Esophagus (tissue), 2 donors: ENCODE results near the gene CDKN1A. TPM values are rescaled to one million over a fixed set of nuclear protein-coding genes. Genes with fewer than 3 reads are reported as not detected.
A peak's percentile ranks its signal among the peaks of the same experiment; 100 is the strongest.

Source experiments
- H3K27ac ChIP-seq, 2 donors: one replicate each; pipeline ENCODE4 v1.5.1; 2013; ENCODE audit warnings: low read depth in 2 of 2, mild to moderate bottlenecking in 2 of 2, inconsistent platforms in 1 of 2, low read length in 1 of 2, moderate library complexity in 1 of 2
- H3K27me3 ChIP-seq, 2 donors: one replicate each; pipeline ENCODE4 v1.6.1; 2013; ENCODE audit warnings: low read length in 2 of 2, control low read depth in 1 of 2, mild to moderate bottlenecking in 1 of 2; ENCODE audit not compliant: insufficient read depth in 2 of 2, control insufficient read depth in 1 of 2
- H3K36me3 ChIP-seq, 2 donors: one replicate each; pipeline ENCODE4 v1.6.1; 2013; ENCODE audit warnings: low read length in 1 of 2; ENCODE audit not compliant: control insufficient read depth in 2 of 2, insufficient read depth in 2 of 2
- H3K4me1 ChIP-seq, 2 donors: one replicate each; pipeline ENCODE4 v1.6.1; 2013; ENCODE audit warnings: low read length in 1 of 2; ENCODE audit not compliant: control insufficient read depth in 2 of 2, insufficient read depth in 2 of 2
- H3K4me3 ChIP-seq, 2 donors: one replicate each; pipeline ENCODE4 v1.5.1; 2013; ENCODE audit warnings: low read length in 2 of 2, mild to moderate bottlenecking in 2 of 2, low read depth in 1 of 2, moderate library complexity in 1 of 2
- H3K9me3 ChIP-seq, 2 donors: one replicate each; pipeline ENCODE4 v1.6.1; 2013; ENCODE audit warnings: mild to moderate bottlenecking in 2 of 2, low read depth in 1 of 2, low read length in 1 of 2, moderate library complexity in 1 of 2; ENCODE audit not compliant: control insufficient read depth in 2 of 2, insufficient read depth in 1 of 2
- WGBS, 2 donors: extraction: QIAGEN DNeasy Blood & Tissue Kit; methylation state at CpG; one replicate each; pipeline ENCODE4 v1.1.7; 2013; 5-methylcytosine and 5-hydroxymethylcytosine counted together
- polyA plus RNA-seq, 2 donors: library from polyadenylated mRNA; stranded (reverse); fragments of 200-250 nt; gene quantifications; one replicate each; pipeline ENCODE4 v1.2.3, GENCODE V29; 2013
- donor health status: healthy with polysubstance abuse.
- donor health status: Bipolar disorder and iron deficiency.

CDKN1A gene
- 100 to 1,000 TPM in 1 of 2 donors, 10 to 100 TPM in 1; 36.9 to 114 TPM for polyA plus RNA-seq

DNA sequence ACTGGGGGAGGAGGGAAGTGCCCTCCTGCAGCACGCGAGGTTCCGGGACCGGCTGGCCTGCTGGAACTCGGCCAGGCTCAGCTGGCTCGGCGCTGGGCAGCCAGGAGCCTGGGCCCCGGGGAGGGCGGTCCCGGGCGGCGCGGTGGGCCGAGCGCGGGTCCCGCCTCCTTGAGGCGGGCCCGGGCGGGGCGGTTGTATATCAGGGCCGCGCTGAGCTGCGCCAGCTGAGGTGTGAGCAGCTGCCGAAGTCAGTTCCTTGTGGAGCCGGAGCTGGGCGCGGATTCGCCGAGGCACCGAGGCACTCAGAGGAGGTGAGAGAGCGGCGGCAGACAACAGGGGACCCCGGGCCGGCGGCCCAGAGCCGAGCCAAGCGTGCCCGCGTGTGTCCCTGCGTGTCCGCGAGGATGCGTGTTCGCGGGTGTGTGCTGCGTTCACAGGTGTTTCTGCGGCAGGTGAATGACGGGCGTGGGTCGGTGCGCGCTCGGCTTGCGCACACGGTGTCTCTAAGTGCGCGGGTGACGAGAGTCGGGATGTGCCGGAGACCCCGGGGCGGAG lies at the start of gene CDKN1A:
Gene CDKN1A (plus strand): TSS at position 227 of the 555 bp plus-strand sequence. CDS start 5,388 bp downstream, outside the sequence.
- Histone ChIP-seq H3K27me3 (no peaks in the 10 kb centered on the region), H3K27ac (peak within 1 kb of the TSS; percentile 98 to 99), H3K4me3 (peak within 1 kb of the TSS; percentile 79 to 83), H3K36me3 (no peaks in the 10 kb centered on the region), H3K4me1 (peaks cover 3 to 15% of the 10 kb centered on the region in 2 donors), H3K9me3 (no peaks in the 10 kb centered on the region)
- 0% methylated on average over 60 to 63 of the region's 63 CpGs for WGBS, 2 donors

DNA sequence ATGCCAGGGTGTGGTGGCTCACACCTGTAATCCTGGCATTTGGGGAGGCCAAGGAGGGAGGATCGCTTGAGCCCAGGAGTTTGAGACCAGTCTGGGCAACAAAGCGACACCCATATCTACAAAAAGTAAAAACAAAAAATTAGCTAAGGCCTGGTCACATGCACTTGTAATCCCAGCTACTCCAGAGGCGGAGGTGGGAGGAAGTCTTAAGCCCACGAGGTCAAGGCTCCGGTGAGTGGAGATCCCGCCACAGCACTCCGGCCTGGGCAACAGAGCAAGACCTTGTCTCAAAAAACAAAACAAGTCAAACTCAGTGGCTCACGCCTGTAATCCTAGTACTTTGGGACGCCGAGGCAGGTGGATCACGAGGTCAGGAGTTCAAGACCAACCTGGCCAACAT lies 48.7 kb upstream of the CDKN1A start:
- H3K27ac ChIP-seq: no peak overlapping the region
- 91 to 92% methylated on average over 11 of the region's 11 CpGs for WGBS, 2 donors
- H3K36me3 ChIP-seq: no peaks in the 10 kb centered on the region
- no peaks in the 10 kb centered on the region for H3K27me3 ChIP-seq
- peaks cover 0 to 3% of the 10 kb centered on the region in 2 donors for H3K4me1 ChIP-seq
- no peak overlapping the region for H3K4me3 ChIP-seq
- no peaks in the 10 kb centered on the region for H3K9me3 ChIP-seq

DNA sequence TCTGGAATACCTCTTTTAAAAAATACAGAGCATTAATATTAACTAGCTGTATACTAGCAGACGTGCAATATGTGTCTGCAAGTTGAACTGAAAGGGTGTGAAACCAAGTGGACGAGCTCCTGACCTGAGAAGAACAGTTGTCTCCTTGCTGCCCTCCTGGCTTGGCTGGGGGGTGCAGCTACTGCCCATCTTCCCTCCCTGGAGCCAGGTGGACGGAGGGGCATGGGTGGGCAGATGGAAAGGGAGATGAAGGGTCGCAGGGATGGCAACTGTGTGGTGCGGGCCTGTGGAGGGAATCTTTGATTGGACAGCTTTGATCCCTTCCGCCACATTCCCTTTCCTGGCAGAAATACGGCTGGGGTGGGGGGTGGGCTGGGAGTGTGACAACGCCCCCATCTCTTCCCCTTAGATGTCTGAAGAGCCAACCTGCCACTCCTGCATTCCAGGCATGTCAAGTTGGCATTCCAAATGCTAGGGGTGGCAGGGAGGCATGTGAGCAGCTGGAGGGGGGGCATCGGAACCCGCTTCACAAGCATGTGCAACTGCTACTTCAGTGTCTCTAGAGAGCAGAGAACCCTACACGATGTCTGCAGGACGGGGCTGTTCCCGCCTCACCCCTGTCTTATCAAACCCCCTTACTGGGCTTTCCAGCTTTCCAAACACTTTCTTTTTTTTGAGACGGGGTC lies 47.0 kb upstream of the CDKN1A start:
- H3K4me3 ChIP-seq: no peak overlapping the region
- H3K27me3 ChIP-seq: no peaks in the 10 kb centered on the region
- H3K4me1 ChIP-seq: peaks cover 0 to 3% of the 10 kb centered on the region in 2 donors
- no peak overlapping the region for H3K27ac ChIP-seq
- 77 to 83% methylated on average over 14 of the region's 14 CpGs for WGBS, 2 donors
- H3K36me3 ChIP-seq: no peaks in the 10 kb centered on the region
- H3K9me3 ChIP-seq: no peaks in the 10 kb centered on the region

DNA sequence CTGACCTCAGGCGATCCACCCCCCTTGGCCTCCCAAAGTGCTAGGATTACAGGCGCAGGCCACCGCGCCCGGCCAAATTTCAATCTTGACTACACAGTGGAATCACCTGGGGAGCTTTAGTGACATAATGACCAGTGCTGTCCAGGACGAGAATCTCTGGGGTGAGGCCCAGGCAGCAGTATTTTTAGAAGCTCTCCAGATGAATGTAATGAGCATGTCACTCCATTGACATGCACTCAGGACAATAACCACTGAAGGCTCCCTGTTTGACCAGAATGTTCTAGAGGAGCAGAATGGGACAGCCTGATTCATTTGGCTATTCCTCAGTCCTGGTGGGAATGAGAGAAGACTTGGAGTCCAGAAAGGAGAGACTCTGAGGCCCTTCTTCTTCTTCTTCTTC lies 45.1 kb upstream of the CDKN1A start:
- no peaks in the 10 kb centered on the region for H3K9me3 ChIP-seq
- WGBS, 2 donors: 93 to 94% methylated on average over 6 of the region's 6 CpGs
- H3K36me3 ChIP-seq: no peaks in the 10 kb centered on the region
- H3K27ac ChIP-seq: no peak overlapping the region
- no peak overlapping the region for H3K4me3 ChIP-seq
- H3K4me1 ChIP-seq: no peaks in the 10 kb centered on the region
- no peaks in the 10 kb centered on the region for H3K27me3 ChIP-seq

DNA sequence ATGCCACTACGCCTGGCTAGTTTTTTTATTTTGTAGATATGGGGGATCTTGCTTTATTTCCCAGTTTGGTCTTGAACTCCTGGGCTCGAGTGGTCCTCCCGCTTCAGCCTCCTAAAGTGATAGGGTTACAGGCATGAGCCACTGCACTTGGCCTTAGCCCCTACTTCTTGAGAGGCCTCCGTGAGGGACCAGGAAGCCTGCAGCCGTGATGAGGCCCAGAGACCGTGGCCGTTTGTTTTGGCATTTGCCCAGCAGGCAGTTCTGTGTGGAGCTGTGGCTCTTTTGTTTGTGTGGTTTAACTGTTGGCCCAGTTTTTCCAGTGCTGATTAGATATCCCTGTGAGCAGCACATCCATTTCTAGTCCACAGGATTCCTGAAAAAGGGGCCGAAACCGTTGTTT lies 44.6 kb upstream of the CDKN1A start:
- 43 to 46% methylated on average over 9 of the region's 9 CpGs for WGBS, 2 donors
- H3K4me3 ChIP-seq: no peak overlapping the region
- no peak overlapping the region for H3K27ac ChIP-seq

DNA sequence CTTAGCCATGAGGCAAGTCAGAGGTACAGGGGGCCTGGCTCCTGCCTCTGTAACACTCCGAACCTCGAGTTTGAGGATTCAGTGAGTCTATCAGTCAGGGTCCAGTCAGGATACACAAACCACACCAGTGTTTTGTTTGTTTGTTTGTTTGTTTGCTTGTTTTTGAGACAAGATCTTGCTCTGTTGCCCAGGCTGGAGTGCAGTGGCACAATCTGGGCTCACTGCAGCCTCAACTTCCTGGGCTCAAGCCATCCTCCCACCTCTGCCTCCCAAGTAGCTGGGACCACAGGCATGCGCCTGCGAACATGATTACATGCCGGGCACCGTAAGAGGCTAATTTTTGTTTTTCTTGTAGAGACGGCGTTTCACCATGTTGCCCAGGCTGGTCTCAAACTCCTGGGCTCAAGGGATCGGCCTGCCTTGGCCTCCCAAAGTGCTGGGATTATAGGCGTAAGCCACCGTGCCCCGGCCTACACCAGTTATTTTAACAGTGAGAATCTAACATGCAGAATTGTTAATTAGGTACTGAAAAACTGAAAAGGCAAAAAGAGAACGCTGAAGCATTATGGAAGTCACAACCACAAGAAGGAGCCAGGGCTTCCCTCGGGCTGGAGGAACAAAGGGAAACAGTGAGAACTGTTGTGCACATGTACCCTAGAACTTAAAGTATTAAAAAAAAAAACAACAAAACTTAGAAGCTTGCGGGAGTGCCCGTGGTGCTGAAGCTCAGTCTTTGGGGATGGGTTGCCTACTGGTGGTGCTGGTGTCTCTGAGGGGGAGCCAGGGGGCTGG lies 44.0 kb upstream of the CDKN1A start:
- no peaks in the 10 kb centered on the region for H3K27me3 ChIP-seq
- WGBS, 2 donors: 85 to 88% methylated on average over 16 of the region's 16 CpGs
- H3K4me3 ChIP-seq: no peak overlapping the region
- no peak overlapping the region for H3K27ac ChIP-seq
- no peaks in the 10 kb centered on the region for H3K36me3 ChIP-seq
- no peaks in the 10 kb centered on the region for H3K4me1 ChIP-seq
- no peaks in the 10 kb centered on the region for H3K9me3 ChIP-seq

More for the DNA sequence above, 44.6 kb upstream of the CDKN1A start:
- no peaks in the 10 kb centered on the region for H3K9me3 ChIP-seq
- H3K27me3 ChIP-seq: no peaks in the 10 kb centered on the region
- no peaks in the 10 kb centered on the region for H3K4me1 ChIP-seq
- no peaks in the 10 kb centered on the region for H3K36me3 ChIP-seq

DNA sequence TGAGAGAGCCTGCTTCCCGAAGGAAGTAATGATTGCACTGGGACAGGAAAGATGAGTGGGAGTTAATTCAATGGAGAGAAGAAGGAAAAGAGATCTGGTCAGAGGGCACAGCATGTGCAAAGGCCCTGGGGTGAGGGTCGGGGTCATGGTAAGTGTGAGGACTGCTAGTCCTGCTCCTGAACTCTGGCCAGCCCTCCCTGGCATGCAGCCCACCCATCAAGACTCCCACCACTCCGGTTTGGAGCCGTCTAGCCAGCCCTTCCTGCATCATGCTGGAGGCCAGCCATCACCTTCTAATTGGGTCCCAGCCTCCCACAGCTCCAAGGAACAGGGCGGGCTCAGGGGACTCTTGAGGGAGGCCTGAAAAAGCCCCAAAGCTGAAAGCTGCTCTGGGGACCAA lies 42.2 kb upstream of the CDKN1A start:
- Histone ChIP-seq H3K4me1 (no peaks in the 10 kb centered on the region), H3K36me3 (no peaks in the 10 kb centered on the region), H3K27ac (no peak overlapping the region), H3K4me3 (no peak overlapping the region), H3K27me3 (no peaks in the 10 kb centered on the region), H3K9me3 (no peaks in the 10 kb centered on the region)
- WGBS, 2 donors: 65 to 66% methylated on average over 5 of the region's 5 CpGs

DNA sequence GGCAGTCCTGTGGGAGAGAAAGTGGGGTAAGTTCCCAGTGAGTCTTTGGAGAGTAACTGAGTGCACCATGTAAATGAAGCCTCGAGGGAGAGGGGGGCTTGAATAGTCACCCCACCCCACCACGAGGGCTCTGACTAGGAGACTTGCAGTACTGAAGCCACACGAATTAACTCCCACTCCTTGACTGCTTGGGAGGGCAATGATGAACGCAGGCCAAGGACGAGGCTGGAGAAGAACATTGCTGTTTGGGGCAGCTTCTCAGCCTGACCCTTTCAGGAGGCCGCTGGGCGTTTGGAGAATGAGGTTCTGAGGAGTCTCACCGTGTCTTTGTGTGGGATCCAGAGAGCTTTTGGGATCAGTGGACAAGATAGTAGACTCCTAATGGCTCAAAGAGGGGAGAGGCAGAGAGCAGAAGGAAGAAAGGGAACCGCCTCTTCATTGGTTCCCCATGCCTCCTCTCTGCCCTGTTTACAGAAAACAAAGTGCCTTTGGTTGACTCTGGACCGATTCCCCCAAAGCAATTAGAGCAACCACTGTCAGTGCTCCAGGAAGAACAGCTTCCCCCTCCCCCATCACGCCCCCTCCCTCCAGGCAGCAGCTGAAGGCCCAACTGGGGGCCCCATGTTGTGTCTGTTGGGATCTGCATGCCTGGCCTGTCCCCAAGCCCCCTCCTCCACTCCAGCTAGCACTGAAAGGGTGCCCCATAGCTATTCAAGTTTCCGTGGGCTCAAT lies 41.7 kb upstream of the CDKN1A start:
- no peaks in the 10 kb centered on the region for H3K4me1 ChIP-seq
- no peaks in the 10 kb centered on the region for H3K9me3 ChIP-seq
- H3K27ac ChIP-seq: no peak overlapping the region
- no peaks in the 10 kb centered on the region for H3K27me3 ChIP-seq
- H3K36me3 ChIP-seq: no peaks in the 10 kb centered on the region
- 78 to 83% methylated on average over 12 of the region's 12 CpGs for WGBS, 2 donors
- H3K4me3 ChIP-seq: no peak overlapping the region

DNA sequence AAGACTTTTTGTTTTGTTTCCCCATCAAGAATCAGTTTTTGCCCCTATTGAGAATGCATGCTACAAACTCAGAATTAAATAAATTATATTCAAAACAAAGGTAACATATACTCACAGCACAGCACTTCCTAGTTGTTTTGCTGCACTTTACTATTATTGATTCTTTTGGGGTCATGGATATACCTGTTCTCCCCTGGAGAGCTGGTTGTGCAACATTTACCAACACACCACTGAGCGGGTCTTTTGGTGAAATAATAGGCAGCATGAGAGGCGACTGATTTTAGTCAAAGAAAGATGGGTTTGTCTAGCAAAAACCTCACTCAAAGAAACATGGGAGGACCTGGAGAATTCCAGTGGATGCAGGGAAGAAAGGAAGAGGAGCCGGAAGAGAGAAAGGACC lies 39.9 kb upstream of the CDKN1A start:
- no peaks in the 10 kb centered on the region for H3K36me3 ChIP-seq
- H3K27ac ChIP-seq: no peak overlapping the region
- H3K9me3 ChIP-seq: no peaks in the 10 kb centered on the region
- no peaks in the 10 kb centered on the region for H3K27me3 ChIP-seq
- WGBS, 2 donors: 92 to 98% methylated on average over 3 of the region's 3 CpGs
- H3K4me3 ChIP-seq: no peak overlapping the region
- H3K4me1 ChIP-seq: peaks cover 0 to 4% of the 10 kb centered on the region in 2 donors
